ENCODE data around the gene GSTP1.

Gene GSTP1

DNA sequence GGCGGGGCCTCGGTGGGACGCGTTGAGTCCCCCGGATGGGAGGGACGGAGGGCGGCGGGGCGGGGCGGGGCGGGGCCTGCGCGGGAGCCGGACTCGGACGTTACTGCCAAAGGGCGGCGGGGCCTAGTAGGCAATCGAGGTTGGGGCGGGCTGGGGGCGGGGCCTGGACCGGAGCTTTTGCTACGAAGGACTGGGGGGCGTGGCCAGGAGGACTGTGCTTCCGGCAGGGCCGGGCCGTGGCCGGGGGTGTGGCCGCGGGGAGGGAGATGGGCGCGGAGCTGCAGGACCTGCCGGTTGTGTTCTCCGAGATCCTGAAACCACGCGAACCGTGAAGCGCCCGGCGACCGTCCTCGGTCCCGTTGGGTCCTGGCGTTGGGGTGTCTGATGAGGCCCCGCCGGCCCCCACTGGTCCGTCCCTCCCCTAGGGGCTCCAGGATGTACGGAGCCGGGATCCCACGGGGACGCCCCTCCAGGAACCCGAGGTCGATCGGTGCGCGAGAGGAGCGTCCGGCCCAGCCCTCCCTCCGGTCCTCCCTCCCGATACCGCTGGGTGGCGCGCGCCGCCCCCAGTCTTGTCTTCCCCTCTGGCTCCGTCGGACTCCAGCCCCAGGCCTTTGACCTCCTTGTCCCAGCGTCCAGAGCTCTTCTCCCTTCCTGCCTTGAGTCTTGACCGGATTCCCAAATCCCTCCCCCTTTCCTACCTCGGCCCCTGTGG lies 46.8 kb downstream of the GSTP1 start:
- DNase-seq (ENCODE audit: low spot score) = peak; percentile 99

- no peak for DNase-seq (ENCODE audit: low spot score)
Measured at GRCh38 chr11:67630943-67631331, 47.3 kb downstream of the GSTP1 start.

GRCh38 chr11:67631411-67631810 lies 47.8 kb downstream of the GSTP1 start:
- no peak for DNase-seq (ENCODE audit: low spot score)

DNA sequence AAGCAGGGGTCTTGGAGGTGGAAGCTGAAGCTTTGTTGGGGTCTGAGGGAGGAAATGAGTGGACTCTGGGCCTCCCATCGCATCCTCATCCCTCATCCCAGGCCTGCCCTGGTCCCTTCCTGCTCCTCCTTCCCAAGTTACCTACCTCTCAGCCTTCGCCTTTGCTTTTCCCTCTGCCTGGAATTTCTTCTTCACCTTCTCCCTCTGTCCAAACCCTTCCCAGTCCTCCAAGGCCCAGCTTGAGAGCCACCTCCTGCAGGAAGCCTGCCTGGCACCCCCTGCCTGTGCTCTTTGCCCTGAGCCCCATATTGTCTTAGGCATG lies 48.2 kb downstream of the GSTP1 start:
- no peak for DNase-seq (ENCODE audit: low spot score)

- no peak for DNase-seq (ENCODE audit: low spot score)
Measured at GRCh38 chr11:67632175-67632981, 48.8 kb downstream of the GSTP1 start.

GRCh38 chr11:67632982-67633755 lies 49.6 kb downstream of the GSTP1 start:
- no peak for DNase-seq (ENCODE audit: low spot score)

DNA sequence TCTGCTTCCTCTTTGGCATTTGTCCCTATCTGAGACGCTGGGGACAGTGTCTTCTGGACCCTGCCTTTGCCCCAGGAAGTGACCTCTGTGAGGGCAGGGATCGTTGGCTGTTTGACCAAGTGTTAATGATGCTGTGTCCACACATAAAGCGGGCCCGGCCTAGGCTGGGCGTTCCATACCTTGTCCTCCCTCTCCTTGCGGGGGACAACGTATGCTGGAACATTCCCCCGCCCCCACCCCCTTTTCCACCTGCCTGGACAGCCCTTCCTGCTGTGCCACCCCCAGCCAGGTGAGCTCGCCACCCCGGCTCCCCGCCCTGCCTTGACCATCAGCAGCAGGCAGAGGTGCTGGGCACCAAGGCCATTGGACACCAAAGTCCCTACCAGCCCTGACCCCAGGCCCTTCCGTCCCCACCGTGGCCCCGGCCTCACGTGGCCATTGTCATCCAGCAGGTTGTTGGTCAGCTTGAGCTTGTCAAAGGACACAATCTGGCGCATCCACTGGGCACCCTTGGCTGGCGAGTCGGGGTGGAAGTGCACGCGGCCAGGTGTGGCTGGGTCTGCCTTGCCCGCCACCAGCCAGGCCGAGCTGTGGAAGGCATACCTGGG lies 50.2 kb downstream of the GSTP1 start:
- no peak for DNase-seq (ENCODE audit: low spot score)

DNA sequence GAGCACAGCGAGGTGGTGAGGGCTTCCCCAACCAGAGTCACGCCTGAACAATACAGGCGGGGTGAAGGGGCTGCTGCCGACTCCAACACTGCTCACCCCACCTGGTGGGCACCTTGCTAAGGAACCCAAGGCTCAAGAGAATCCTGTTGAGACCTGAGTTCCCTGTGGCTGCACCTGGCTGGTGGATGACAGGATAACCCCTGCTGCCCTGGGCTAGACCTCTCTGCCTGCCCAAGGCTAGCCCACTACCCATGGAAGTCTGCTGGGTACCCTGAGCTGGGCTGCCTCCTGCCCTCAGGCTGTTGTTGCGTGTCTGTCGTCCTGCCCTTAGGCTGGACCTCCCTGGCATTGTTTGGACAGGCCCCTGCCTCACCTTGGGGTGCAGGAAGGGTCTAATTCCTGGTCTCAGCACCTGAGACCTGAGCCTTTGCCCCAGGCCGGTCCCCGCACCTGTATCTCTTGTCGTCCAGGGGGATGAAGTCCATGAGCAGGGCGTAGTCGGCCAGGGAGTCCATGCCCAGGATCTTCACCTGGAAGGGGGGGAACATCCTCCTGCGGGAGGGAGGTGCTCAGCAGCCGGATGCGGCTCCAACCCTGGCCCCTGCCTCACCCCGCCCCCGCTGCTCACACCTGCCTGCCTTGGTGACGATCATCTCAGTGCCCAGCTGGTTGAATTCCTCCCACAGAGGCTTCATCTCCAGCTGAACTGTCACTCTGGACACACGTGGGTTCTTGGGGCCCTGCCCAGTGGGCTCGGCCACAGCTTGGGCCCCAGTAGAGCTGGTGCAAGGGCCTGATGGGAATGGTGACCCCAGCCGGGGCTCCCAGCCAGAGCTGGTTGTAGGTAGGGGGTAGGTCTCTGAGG lies 51.0 kb downstream of the GSTP1 start:
- DNase-seq (ENCODE audit: low spot score) = no peak

GRCh38 chr11:67635231-67635521 lies 51.6 kb downstream of the GSTP1 start:
- no peak for DNase-seq (ENCODE audit: low spot score)

Data from AG20443 (cell line).